Neural cell (in vitro differentiated cells): Measurements from ENCODE around the gene ENKUR.
"Not testable (repeated sequence)": the region's sequence is repeated elsewhere in the genome, so short reads cannot be mapped to it uniquely, and the experiment has no call there.

Experiments
- EZH2 ChIP-seq: fragments of 200-600, 300-800 bp; shearing (Covaris generic), sonication (generic); IDR thresholded peaks from 2 replicates; pipeline ENCODE4 v1.6.1; 2014; ENCODE audit warnings: antibody characterized with exemption, low read length, borderline replicate concordance, mild to moderate bottlenecking; ENCODE audit not compliant: insufficient read depth, poor library complexity, severe bottlenecking
- MXI1 ChIP-seq: fragments of 450-650 bp; conservative IDR thresholded peaks from 2 replicates; pipeline ENCODE4 v1.6.1; 2014; ENCODE audit warnings: antibody characterized with exemption, mild to moderate bottlenecking; ENCODE audit not compliant: poor library complexity, severe bottlenecking
- POLR2AphosphoS5 ChIP-seq: IDR thresholded peaks from 2 replicates; pipeline ENCODE4 v1.6.1; 2012
- SMC3 ChIP-seq: fragments of 450-650 bp; conservative IDR thresholded peaks from 2 replicates; pipeline ENCODE4 v1.6.1; 2014; ENCODE audit warnings: antibody characterized with exemption, mild to moderate bottlenecking, moderate library complexity; ENCODE audit not compliant: poor library complexity
- TAF1 ChIP-seq: IDR thresholded peaks from 2 replicates; pipeline ENCODE4 v1.6.1; 2012; ENCODE audit warnings: low read depth
- TF ChIP-seq, protein P1 (sequence below): fragments of 450-650 bp; IDR thresholded peaks from 2 replicates; pipeline ENCODE4 v1.5.1; 2014; ENCODE audit warnings: antibody characterized with exemption, mild to moderate bottlenecking, moderate library complexity; ENCODE audit not compliant: poor library complexity, severe bottlenecking
- TF ChIP-seq, protein P2 (sequence below): IDR thresholded peaks from 2 replicates; pipeline ENCODE4 v1.6.1; 2012; ENCODE audit warnings: borderline replicate concordance

DNA sequence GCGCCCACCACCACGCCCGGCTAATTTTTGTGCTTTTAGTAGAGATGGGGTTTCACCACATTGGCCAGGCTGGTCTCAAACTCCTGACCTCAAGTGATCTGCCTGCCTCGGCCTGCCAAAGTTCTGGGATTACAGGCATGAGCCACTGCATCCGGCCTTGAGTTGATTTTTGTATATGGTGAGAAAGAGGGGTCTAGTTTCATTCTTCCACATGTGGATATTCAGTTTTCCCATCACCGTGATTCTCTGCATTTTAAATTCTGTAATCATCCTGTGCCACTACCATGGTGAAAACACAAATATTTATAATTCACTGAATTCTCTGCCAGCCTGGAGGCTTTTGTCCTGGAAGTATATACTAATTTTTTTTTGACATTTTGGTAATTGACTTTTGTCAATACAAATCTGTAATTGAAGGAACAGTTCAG is 58.3 kb downstream of the ENKUR start:
- TF ChIP-seq, protein P1, sequence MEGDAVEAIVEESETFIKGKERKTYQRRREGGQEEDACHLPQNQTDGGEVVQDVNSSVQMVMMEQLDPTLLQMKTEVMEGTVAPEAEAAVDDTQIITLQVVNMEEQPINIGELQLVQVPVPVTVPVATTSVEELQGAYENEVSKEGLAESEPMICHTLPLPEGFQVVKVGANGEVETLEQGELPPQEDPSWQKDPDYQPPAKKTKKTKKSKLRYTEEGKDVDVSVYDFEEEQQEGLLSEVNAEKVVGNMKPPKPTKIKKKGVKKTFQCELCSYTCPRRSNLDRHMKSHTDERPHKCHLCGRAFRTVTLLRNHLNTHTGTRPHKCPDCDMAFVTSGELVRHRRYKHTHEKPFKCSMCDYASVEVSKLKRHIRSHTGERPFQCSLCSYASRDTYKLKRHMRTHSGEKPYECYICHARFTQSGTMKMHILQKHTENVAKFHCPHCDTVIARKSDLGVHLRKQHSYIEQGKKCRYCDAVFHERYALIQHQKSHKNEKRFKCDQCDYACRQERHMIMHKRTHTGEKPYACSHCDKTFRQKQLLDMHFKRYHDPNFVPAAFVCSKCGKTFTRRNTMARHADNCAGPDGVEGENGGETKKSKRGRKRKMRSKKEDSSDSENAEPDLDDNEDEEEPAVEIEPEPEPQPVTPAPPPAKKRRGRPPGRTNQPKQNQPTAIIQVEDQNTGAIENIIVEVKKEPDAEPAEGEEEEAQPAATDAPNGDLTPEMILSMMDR: not testable (repeated sequence)
- not testable (repeated sequence) for TF ChIP-seq EZH2, TAF1, POLR2AphosphoS5, SMC3, MXI1
- TF ChIP-seq, protein P2, sequence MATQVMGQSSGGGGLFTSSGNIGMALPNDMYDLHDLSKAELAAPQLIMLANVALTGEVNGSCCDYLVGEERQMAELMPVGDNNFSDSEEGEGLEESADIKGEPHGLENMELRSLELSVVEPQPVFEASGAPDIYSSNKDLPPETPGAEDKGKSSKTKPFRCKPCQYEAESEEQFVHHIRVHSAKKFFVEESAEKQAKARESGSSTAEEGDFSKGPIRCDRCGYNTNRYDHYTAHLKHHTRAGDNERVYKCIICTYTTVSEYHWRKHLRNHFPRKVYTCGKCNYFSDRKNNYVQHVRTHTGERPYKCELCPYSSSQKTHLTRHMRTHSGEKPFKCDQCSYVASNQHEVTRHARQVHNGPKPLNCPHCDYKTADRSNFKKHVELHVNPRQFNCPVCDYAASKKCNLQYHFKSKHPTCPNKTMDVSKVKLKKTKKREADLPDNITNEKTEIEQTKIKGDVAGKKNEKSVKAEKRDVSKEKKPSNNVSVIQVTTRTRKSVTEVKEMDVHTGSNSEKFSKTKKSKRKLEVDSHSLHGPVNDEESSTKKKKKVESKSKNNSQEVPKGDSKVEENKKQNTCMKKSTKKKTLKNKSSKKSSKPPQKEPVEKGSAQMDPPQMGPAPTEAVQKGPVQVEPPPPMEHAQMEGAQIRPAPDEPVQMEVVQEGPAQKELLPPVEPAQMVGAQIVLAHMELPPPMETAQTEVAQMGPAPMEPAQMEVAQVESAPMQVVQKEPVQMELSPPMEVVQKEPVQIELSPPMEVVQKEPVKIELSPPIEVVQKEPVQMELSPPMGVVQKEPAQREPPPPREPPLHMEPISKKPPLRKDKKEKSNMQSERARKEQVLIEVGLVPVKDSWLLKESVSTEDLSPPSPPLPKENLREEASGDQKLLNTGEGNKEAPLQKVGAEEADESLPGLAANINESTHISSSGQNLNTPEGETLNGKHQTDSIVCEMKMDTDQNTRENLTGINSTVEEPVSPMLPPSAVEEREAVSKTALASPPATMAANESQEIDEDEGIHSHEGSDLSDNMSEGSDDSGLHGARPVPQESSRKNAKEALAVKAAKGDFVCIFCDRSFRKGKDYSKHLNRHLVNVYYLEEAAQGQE: not testable (repeated sequence)
